Activated T-cell treated with anti-CD3 and anti-CD28 coated beads for 48 hours (primary cell): Measurements from ENCODE around the gene SNX27.
"Not testable (repeated sequence)": the region's sequence is repeated elsewhere in the genome, so short reads cannot be mapped to it uniquely, and the experiment has no call there.

Source experiments
- DNase-seq: peaks from one replicate; pipeline ENCODE4 v3.0.0-alpha.2; 2020; ENCODE audit warnings: low read depth

Gene SNX27

GRCh38 chr1:151604291-151604690 is 7.6 kb upstream of the SNX27 start:
- no peak for DNase-seq

DNA sequence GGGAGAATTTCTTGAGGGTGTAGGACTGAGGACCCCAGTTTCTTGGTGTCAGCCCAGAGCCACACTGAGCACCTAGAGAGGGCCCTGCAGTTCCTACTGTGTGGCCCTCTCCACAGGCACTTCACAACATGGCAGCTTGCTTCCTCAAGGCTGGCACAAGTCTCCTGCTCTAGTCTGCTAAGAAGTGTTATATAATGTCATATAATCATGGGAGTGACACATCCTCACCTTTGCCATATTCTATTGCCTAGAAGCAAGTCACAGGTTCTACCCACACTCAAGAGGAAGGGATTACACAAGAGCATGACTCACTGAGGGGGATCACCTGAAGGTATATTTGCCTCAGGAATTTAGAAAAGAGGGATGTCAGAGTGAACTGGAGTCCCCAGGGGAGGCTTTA is 5.5 kb upstream of the SNX27 start:
- DNase-seq = no peak

- DNase-seq = no peak
These were observed 5.0 kb upstream of the SNX27 start for GRCh38 chr1:151606857-151607256.

DNA sequence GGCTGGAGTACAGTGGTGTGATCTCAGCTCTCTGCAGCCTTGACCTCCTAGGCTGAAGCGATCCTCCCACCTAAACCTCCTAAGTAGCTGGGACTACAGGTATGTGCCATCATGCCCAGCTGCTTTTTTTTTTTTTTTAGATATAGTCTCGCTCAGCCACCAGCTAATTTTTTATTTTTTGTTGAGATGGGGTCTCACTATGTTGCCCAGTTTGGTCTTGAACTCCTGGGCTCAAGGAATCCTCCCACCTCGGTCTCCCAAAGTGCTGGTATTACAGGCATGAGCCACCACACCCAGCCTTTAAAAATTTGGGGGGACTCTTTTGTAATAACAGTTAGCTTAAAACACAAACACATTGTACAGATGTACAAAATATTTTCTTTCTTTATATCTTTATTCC is 1.7 kb upstream of the SNX27 start:
- no peak for DNase-seq

DNA sequence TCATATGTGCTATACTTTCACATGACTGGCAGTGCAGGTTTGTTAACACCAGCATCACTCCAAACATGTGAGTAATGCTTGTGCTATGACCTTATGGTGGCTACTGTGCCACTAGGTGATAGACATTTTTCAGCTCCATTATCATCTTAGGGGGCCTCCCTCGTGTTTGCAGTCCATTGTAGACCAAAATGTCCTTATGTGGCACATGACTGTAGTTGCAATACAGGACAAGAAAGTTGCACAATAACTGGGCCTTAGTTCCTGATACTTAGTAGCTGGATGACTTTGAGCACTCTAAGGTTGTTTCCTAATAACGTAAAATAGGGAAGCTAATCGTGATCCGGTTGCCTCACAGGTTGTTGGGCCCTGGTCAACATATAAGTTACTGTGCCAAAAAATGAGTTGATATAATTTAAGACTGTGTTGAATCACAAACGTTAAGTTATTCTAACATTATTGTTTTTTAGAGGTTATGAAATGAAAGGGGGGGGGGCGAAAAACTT is 511 bp upstream of the SNX27 start:
- DNase-seq = no peak

DNA sequence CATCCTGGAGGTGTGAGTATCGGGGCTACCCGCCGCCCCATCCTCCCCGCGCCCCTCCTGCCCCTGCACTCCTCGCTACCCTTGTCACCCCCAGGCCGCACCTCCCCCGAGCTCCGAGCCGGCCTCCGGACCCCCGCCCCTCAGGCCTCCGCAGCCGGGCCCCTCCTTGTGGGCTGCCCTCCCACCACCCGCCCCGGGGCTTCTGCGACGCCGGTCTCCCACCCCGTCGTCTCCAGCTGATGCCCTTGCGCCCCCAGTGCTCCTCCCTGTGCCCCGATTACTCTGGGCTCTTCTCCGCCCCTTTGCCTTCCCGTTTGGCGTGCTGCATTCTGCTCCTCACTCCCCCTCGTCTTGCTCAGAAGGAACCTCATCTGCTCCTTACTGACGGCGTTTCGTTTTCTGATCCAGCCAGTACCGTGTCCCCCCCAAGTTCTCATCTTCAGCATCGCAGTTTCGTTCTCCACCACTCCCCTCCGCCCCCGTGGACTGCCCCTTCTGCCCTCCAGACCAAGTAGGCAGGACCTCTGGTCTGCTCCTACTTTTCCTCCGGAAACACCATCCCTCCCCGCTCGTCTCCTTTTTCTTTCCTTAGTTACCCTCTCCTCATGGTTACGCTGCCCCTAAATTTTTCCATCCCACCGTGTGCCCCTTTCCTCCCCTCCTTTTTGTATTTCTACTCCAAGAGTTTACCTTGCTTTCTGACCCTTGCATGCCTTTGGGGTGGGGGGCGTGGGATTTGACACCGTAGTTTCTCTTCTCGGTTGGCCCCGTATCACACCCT is 841 bp downstream of the SNX27 start:
- peak; percentile 6 for DNase-seq

GRCh38 chr1:151613282-151613780 is 1.5 kb downstream of the SNX27 start:
- DNase-seq = no peak

DNA sequence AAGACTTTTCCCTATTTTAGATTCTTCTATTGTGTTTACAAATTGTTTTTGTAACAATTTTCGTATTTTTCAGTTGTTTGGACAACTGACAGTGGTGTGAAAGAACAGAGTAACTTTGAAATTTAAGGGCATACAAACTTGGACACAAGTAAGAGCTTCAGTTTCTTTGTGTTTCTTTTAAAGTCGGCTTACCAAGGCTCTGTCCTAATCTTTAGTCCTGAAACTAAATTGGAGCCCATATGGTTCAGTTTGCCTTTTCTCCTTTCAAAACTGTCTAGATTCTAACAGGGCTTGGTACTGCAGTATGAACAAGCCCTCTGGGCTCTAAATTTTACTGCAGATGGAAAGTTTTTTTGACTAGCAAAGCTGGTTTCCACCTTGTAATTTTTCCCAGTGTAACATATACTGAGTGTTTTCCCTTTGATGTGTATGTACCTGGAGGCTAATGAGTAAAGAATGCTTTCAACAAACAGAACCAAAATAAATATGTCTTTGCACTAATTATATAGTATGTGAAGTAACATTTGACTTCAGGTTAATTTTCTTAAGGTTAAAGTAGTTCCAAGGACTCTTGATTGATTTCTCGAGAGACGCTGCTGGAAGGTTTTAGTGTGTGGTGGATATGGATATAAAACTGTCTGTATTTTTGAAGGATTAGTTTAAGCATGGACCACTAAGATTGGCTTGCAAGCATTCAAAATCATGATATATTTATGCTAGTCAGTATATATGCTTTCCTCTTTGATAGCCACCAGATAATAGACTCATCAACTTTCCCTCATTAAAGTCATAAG is 4.1 kb downstream of the SNX27 start:
- no peak for DNase-seq

DNA sequence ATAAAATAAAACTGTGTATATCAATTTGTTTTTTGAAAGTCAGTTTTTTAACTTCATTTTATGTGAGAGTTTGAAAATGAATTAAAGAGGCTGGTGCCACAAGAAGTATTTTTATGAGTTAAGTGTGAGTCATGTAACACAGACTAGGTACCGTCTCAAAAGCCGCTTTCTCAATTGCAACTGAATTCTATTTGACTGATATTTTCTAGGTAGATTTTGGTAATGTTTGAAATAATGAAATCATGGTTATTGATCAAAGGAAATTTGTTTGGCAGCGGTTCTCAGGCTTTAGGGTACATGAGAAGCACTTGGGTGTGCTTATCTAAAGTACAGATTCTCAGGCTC is 4.6 kb downstream of the SNX27 start:
- DNase-seq = no peak

GRCh38 chr1:151618003-151618402 is 6.2 kb downstream of the SNX27 start:
- DNase-seq = no peak

GRCh38 chr1:151618470-151618869 is 6.6 kb downstream of the SNX27 start:
- DNase-seq = no peak

DNA sequence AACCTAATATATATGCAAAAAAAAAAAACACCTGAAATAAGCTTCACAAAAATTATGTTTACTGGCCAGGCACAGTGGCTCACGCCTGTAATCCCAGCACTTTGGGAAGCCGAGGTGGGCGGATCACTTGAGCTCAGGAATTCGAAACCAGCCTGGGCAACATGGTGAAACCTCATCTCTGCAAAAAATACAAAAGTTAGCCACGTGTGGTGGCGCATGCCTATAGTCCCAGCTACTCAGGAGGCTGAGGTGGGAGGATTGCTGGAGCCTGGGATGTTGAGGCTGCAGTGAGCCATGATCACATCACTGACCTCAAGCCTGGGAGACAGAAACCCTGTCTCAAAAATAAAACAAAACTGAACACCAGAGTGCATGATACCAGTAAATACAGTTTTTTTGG is 7.1 kb downstream of the SNX27 start:
- DNase-seq = not testable (repeated sequence)

GRCh38 chr1:151619489-151620093 is 7.7 kb downstream of the SNX27 start:
- no peak for DNase-seq

GRCh38 chr1:151620286-151620685 is 8.4 kb downstream of the SNX27 start:
- DNase-seq = no peak

DNA sequence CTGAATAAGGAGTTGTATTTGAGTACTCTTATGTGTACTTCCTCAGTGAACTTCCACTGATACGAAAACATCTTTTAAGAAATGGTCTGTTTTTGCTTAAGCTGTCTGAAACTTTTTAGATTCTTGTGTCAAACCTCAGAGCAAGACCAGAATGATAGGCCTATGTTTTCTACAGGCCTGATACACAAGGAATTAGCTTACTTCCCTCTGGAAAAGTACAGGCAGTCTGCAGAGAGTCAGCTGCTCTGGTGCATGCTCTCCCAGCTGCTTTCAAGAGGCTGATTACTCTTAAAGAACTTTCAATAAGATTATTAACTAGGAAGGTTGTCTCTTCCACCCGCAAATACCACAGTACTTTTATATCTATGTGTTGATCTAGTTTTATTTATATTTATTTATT is 9.5 kb downstream of the SNX27 start:
- no peak for DNase-seq

DNA sequence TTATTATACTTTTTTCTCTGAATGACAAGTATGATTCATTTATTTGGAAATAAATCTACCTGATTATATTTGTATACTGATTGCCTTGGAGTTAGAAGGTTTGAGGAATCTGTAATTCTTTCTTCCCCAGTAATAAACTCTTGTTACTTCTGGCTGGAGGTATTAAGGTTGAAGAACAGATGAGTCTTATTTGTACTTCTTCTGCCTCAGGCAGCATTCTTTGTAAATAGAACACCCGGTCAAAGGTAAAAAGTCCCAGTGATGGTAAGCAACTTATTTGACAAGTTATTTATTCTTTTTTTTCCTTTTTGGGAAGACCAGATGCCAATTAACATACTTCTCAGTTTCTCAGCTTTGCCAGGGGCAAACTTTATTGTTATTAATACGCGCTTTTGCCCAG is 12.9 kb downstream of the SNX27 start:
- DNase-seq = no peak

DNA sequence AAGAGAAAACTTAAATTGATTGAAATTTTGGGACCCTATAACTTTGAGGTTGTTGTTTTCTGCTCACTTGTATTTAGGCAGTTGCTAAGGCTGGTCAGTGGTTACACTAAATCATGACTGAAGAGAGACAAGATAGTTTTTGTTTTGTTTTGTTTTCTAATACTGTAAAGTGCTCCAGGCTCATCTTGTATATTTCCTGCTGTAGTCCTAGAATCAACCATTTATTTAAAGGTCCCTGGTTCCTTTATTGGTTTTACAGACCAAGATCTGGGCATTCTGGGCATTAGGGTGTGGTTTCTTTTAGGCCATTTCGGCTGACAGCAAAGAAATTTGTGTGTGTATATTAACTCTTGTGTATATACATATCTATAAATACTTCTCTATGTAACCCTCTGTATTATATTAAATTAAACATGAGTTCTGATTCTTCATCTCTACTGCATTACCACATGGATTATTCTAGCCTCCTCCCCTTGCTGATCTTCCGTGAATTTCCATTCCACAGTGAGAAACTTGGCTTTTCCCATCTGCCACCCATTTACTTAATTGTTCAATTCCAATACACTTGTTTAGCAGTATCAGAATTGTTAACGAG is 15.0 kb downstream of the SNX27 start:
- DNase-seq = no peak

- no peak for DNase-seq
These were observed 17.4 kb downstream of the SNX27 start for GRCh38 chr1:151629278-151629677.

DNA sequence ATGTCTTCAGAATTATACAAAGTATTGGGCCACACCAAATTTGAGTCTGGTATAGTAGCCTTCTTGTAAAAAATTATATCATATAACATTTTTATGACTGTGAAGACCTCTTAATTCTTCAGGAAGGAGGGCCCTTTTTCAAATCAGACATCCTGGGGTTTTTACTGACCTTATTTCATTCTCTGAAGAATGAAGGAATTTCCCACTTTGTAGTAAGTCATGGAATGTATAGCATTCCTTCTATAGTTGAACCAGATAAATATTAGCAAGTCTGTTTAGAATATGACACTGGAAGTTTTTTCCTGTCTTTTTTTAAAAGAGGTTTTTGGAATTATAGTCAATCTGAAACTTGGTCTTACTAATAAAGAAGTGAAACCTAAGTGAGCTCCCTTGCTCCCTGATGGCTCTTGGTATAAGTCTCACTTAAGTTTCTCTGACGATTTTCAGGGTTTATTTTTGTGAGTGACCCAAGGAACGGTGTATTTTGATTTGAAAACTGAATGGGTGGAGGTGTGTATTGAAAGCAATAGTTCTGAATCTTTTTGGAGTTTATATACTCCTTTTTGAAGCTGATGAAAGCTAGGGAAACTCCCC is 23.7 kb downstream of the SNX27 start:
- no peak for DNase-seq

- DNase-seq = no peak
These were observed 26.4 kb downstream of the SNX27 start for GRCh38 chr1:151638074-151638775.

GRCh38 chr1:151638812-151639211 is 27.0 kb downstream of the SNX27 start:
- no peak for DNase-seq
